Inflammatory macrophage (primary cell): ENCODE results near the gene HORMAD2.

Experiments used
- DNase-seq, 2 donors: peaks; one replicate each; pipeline ENCODE4 v3.0.0-alpha.2; 2020 to 2022

Gene HORMAD2

DNA sequence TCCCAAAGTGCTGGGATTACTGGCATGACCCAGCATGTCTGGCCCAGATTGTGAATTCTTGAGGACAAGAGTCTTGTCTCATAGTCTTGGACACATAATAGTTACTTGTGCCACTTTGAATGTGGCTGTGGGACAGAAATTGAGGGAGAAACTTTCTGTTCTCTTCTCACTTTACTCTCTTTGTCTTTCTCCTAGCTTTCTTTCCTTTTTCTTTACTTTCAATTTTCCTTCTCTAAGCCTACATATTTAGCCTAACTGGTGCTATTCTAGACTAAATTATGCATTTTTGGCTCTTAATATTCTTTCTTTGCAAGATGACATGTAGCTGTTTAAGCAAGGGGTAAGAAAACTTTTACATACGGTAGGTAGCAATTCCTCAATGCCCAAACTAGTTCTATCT is 33.2 kb downstream of the HORMAD2 start:
- no peak for DNase-seq

GRCh38 chr22:30114361-30114760 is 34.1 kb downstream of the HORMAD2 start:
- no peak for DNase-seq

- DNase-seq: no peak
Observed at GRCh38 chr22:30115705-30116104, 35.4 kb downstream of the HORMAD2 start.

- DNase-seq: peak in 1 of 2 donors; percentile 21
Observed at GRCh38 chr22:30116362-30117117, 36.3 kb downstream of the HORMAD2 start.

DNA sequence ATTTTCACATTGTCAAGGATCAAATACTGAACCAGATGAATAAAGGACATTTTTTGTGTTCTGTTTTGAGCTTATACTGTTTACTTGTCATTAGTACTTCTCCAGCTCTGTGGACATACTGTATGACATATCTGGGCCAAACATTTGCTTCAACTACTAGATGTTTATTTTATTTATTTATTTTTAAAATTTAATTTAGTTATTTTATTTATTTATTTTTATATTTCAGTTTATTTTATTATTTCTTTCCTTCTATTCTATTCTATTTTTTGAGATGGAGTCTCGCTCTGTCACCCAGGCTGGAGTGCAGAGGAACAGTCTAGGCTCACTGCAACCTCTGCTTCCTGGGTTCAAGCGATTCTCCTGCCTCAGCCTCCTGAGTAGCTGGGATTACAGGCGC is 37.0 kb downstream of the HORMAD2 start:
- DNase-seq: no peak

DNA sequence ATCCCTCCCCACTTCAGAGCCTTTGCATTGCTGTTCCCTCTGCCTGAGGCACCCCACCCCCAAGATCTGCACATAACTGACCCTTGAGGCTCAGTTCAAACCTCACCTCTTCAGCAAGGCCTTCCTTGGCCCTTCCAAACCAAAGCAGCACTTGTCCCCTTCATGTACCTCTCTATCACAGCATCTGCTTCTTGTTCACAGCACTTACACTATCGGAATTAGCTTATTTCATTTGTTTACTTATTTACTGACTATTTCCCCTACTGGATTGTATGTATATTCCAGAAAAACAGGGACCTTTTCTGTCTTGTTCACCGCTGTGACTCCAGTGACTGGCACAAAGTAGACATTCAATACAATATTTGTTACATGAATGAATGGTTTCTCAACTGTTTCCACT is 38.0 kb downstream of the HORMAD2 start:
- DNase-seq: no peak

- no peak for DNase-seq
Observed at GRCh38 chr22:30121960-30122359, 41.7 kb downstream of the HORMAD2 start.

DNA sequence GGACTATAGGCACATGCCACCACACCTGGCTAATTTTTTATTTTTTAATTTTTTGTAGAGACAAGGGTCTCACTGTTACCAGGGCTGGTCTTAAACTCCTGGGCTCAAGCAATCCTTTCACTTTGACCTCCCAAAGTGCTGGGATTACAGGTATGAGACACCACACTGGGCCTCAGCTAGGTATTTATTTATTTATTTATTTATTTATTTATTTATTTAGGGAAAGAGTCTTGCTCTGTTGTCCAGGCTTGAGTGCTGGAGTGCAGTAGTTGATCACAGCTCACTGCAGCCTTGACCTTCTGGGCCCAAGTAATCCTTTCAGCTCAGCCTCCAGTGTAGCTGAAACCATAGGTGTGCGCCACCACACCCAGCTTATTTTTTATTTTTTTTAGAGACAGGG is 43.2 kb downstream of the HORMAD2 start:
- DNase-seq: no peak

- peak; percentile 29 to 35 for DNase-seq
Observed at GRCh38 chr22:30127749-30128166, 47.5 kb downstream of the HORMAD2 start.

DNA sequence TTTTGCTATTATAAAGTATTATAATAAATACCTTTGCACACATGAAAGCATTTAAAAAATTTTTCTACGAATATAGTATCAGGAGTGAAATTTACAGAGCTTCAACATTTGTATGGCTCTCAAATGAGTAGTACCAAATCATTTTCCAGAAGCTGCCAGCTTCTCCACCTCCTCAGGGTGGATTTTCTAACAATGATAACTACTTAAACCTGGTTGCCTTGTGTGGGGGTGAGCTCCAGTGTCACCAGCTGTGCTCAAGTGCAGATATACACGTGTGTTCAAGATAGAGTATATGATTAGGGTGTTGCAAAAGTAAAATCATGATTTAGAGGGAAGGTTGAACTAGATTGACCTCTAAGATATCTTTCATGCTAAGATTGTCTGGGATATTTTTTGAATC is 48.2 kb downstream of the HORMAD2 start:
- DNase-seq: no peak

DNA sequence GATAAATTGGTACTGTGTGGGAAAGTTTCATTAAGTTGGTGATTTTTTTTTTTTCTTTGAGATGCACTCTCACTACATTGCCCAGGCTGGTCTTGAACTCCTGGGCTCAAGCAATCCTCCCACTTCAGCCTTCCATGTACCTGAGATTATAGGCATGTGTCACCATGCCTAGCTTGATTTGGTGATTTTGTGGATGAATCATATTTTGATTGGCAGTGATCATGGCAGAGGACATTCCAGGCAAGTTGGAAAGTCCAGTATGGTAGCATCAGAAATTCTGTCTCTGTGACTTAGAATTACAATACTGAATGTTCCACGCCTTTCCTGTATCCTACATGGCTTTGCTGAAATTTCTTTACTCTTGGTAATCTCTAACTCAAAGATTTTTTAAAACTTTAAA is 49.4 kb downstream of the HORMAD2 start:
- no peak for DNase-seq

DNA sequence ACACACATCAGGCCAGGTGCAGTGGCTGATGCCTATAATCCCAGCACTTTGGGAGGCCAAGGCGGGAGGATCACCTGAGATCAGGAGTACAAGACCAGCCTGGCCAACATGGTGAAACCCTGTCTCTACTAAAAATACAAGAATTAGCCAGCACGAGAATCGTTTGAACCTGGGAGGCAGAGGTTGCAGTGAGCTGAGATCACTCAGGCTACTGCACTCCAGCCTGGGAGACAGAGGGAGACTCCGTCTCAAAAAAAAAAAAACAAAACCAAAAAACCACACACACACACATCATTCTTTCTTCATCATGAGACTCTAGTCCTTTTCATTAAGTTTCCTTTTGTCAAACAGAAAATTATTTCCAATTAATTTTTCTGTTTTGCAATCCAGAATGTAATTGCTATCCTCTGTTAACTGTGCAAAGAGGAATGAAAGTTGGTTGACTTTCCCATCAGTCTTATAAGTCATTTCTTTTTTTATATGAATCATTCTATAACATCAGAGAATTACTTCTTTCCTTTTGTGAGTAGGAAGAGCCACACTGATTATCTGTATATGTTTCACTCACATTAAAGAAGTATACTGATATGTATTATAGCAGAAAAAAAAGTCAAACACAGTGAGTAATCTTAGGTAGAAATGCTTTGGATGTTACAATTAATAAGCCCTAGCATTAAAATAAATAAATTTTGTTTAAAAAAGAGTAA is 52.2 kb downstream of the HORMAD2 start:
- no peak for DNase-seq

DNA sequence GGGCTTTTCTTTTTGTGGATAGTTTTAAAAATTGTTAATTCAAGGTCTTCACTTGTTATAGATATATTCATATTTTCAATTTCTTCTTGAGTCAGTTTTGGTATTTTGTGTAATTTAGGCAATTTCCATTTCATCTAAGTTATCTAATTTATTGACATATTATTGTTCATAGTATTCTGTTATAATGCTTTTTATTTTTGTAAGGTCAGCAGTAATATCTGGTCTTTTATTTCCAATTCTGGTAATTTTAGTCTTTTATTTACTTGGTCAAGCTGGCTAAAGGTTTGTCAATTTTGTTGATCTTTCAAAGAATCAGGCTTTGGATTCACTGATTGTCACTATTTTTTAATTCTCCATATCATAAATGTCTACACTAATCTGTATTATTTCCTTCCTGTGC is 60.1 kb downstream of the HORMAD2 start:
- DNase-seq: no peak

DNA sequence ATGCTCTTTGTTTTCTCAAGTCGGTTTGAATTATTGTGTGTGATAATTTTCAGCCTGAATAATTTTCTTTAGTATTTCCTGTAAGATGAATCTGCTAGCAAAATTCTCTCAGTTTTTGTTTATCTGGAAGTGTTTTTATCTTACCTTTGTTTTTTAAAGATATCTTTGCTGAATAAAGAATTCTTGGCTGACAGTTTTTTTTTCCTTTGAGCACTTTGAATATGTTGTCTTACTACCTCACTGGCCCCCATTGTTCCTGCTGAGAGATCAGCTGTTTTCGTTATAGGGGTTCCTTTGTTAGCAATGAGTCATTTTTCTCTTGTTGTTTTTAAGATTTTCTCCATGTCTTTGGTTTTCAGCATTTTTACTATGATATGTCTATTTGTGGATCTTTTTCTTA is 63.0 kb downstream of the HORMAD2 start:
- no peak for DNase-seq

DNA sequence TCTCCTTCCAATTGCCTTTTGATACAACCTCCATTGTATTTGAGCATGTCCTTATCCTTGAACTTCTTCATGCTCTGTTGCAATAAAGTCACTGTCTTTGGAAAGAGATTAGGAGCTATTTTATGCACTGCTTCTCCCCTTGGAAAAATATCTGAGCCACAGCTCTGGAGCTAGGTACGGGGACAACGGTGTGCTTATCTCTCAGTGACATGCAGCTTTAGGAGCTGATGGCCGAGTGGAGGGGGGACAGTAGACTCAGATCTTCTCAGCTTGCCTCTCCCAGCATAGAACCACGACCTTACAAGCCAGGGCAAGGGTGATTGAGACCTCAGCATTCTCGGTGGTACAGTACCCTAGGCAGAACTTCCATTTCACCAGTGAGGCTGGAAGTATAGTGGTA is 64.1 kb downstream of the HORMAD2 start:
- DNase-seq: no peak

DNA sequence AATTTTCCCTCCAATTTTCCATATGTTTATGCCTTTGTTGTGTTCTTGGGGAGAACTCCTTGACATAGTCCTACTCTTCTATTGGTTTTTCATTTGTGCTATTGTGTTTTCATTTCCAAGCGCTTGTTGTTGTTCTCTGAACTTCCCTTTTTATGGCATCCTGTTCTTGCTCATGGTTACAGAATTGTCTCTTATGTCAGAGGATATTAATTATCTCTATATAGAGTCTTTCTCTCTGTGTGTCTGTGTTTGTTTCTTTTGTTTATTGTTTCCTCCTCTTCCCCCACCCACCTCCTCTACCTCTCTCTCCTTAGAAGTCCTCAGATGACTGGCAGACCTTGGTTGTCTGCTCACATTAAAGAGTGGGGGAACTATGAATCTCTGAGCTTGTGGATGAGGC is 69.9 kb downstream of the HORMAD2 start:
- peak in 1 of 2 donors; percentile 28 for DNase-seq

DNA sequence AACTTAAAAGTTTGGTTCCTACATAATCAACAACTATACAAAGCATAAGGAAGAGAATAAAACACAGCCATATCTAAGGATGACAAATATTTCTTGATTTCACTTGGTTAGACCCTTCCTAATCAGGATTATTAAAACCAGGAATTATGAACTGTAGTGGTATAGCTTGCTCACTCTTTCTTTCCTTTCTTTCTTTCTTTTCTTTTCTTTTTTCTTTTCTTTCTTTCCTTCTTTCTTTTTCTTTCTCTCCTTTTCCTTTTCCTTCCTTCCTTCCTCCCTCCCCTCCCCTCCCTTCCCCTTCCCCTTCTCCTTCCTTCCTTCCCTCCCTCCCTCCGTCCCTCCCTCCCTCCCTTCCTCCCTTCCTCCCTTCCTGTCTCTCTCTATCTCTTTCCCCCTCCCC is 78.0 kb downstream of the HORMAD2 start:
- no peak for DNase-seq

GRCh38 chr22:30158744-30159500 is 78.7 kb downstream of the HORMAD2 start:
- no peak for DNase-seq

- DNase-seq: no peak
Observed at GRCh38 chr22:30159561-30160353, 79.5 kb downstream of the HORMAD2 start.

- no peak for DNase-seq
Observed at GRCh38 chr22:30161051-30161469, 80.8 kb downstream of the HORMAD2 start.

GRCh38 chr22:30167296-30167695 is 87.0 kb downstream of the HORMAD2 start:
- DNase-seq: no peak

- no peak for DNase-seq
Observed at GRCh38 chr22:30167734-30168133, 87.5 kb downstream of the HORMAD2 start.

DNA sequence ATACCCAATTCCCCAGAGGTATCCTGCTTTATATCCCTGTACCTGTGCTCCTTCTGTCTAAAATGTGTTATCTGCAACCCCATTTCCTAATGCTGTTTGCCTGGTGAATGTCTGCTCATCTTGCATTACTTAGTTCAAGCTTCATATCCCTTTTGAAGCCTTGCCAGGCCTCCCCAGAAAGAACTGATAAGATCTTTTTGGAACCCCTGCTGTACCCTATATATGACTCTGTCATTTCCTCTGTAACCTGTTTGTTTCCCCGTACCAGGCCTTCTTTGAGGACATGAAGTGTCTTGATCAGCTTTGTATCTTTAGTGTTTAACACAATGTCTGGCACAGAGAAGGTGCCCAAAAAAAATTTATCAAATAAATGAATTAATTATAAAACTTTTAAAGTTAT is 88.7 kb downstream of the HORMAD2 start:
- DNase-seq: no peak
